HepG2 (cell line): ENCODE measurements around the gene AZU1. TPM values are rescaled to one million over a fixed set of nuclear protein-coding genes. Genes with fewer than 3 reads are reported as not detected.

Experiments
- BCL6 ChIP-seq: IDR thresholded peaks from 2 replicates; pipeline ENCODE4 v1.6.1; 2016; ENCODE audit warnings: missing genetic modification reagents, missing compliant biosample characterization
- BRCA1 ChIP-seq: sonication (generic); formaldehyde crosslinking; IDR thresholded peaks from 2 replicates; pipeline ENCODE4 v1.4.0; 2020; ENCODE audit warnings: missing genetic modification reagents
- GATA4 ChIP-seq: sonication (generic); IDR thresholded peaks from 2 replicates; pipeline ENCODE4 v1.6.1; 2016; ENCODE audit warnings: antibody characterized with exemption, low read depth, borderline replicate concordance
- HNRNPLL ChIP-seq: fragments of 200-400 bp; formaldehyde crosslinking; IDR thresholded peaks from 2 replicates; pipeline ENCODE4 v1.6.1; 2017; ENCODE audit warnings: mild to moderate bottlenecking, low read depth, low read length; ENCODE audit not compliant: poor library complexity, severe bottlenecking
- NFIB ChIP-seq: sonication (generic); formaldehyde crosslinking; IDR thresholded peaks from 2 replicates; pipeline ENCODE4 v1.9.0; 2021; ENCODE audit warnings: missing genetic modification reagents, mild to moderate bottlenecking, borderline replicate concordance
- PAF1 ChIP-seq: IDR thresholded peaks from 2 replicates; pipeline ENCODE4 v1.6.1; 2016; ENCODE audit warnings: missing genetic modification reagents, missing compliant biosample characterization
- PCBP2 ChIP-seq: fragments of 200-400 bp; formaldehyde crosslinking; optimal IDR thresholded peaks from 2 replicates; pipeline ENCODE3; 2018; ENCODE audit warnings: low read length, low read depth; ENCODE audit not compliant: poor library complexity, severe bottlenecking
- RARG ChIP-seq: sonication (generic); formaldehyde crosslinking; IDR thresholded peaks from 2 replicates; pipeline ENCODE4 v1.4.0; 2020; ENCODE audit warnings: low read depth, mild to moderate bottlenecking, missing genetic modification reagents
- SOX6 ChIP-seq, 2 experiments: fragments of 450-650 bp in 1 of 2; sonication (generic) in 1 of 2; formaldehyde crosslinking in 1 of 2; IDR thresholded peaks; 2 replicates each; pipeline versions ENCODE4 v1.4.0 to v1.6.1; 2017 to 2020; ENCODE audit warnings: antibody characterized with exemption in 1 of 2, mild to moderate bottlenecking in 1 of 2, missing genetic modification reagents in 1 of 2
- SP1 ChIP-seq, 2 experiments: fragments of 450-650 bp in 1 of 2; sonication (generic) in 1 of 2; formaldehyde crosslinking in 1 of 2; IDR thresholded peaks; 2 replicates each; pipeline versions ENCODE4 v1.4.0 to v1.6.1; 2016 to 2020; ENCODE audit warnings: missing genetic modification reagents in 1 of 2
- ZBTB25 ChIP-seq: IDR thresholded peaks from 2 replicates; pipeline ENCODE4 v1.6.1; 2018; ENCODE audit warnings: missing genetic modification reagents
- ZNF101 ChIP-seq: sonication (generic); formaldehyde crosslinking; IDR thresholded peaks from 2 replicates; pipeline ENCODE4 v1.4.0; 2020; ENCODE audit warnings: mild to moderate bottlenecking, low read depth, missing genetic modification reagents, borderline replicate concordance
- ZNF329 ChIP-seq: sonication (generic); formaldehyde crosslinking; IDR thresholded peaks from 2 replicates; pipeline ENCODE4 v1.9.0; 2021; ENCODE audit warnings: low read depth, mild to moderate bottlenecking, missing genetic modification reagents
- ZNF574 ChIP-seq: sonication (generic); formaldehyde crosslinking; IDR thresholded peaks from 2 replicates; pipeline ENCODE4 v1.4.0; 2020; ENCODE audit warnings: missing genetic modification reagents
- ZNF614 ChIP-seq: IDR thresholded peaks from 2 replicates; pipeline ENCODE4 v1.6.1; 2018; ENCODE audit warnings: missing biosample characterization, missing genetic modification reagents, inconsistent platforms, borderline replicate concordance
- ZNF646 ChIP-seq: sonication (generic); formaldehyde crosslinking; IDR thresholded peaks from 2 replicates; pipeline ENCODE4 v1.9.0; 2021; ENCODE audit warnings: mild to moderate bottlenecking, missing genetic modification reagents
- ZNF747 ChIP-seq: sonication (generic); formaldehyde crosslinking; IDR thresholded peaks from 2 replicates; pipeline ENCODE4 v1.8.1; 2023; ENCODE audit warnings: missing genetic modification reagents, mild to moderate bottlenecking, borderline replicate concordance
- ZSCAN20 ChIP-seq: sonication (generic); formaldehyde crosslinking; IDR thresholded peaks from 2 replicates; pipeline ENCODE4 v1.4.0; 2020; ENCODE audit warnings: missing genetic modification reagents, mild to moderate bottlenecking, borderline replicate concordance
- polyA plus RNA-seq, 8 experiments: library from polyadenylated mRNA; depleted of rRNA in 3 of 8; stranded (reverse) in 7 of 8; unstranded in 1 of 8; fragments of >200 nt; fragmentation: Illumina TruSeq in 4 of 8; extraction: Trizol in 4 of 8; gene quantifications; 2 replicates each; pipeline versions ENCODE4 v1.2.1 to v1.2.3, GENCODE V29; 2011 to 2016; ENCODE audit warnings: low read depth in 4 of 8, missing spikeins in 1 of 8, mixed read lengths in 1 of 8; ENCODE audit not compliant: insufficient read depth in 1 of 8
- total RNA-seq, 5 experiments: library from RNA; depleted of rRNA; stranded (reverse); fragments of >200 nt; fragmentation: Illumina TruSeq; extraction: Trizol; gene quantifications; 2 replicates each; pipeline ENCODE4 v1.2.3, GENCODE V29; 2016; ENCODE audit warnings: low read depth in 1 of 5

The AZU1 gene
- total and polyA plus RNA-seq, 2 of the 13 experiments (the other 11 are each of a cell fraction or from before 2014, with no cell fraction given): not detected

GRCh38 chr19:778910-779653, 48.6 kb upstream of the AZU1 start (continued):
- TF ChIP-seq NFIB (CRISPR knock-in tag) (no peak), SOX6 (IDR thresholded peaks at IDR 0.05) (no peak), SOX6 (CRISPR knock-in tag; IDR thresholded peaks at IDR 0.05) (peak; percentile 64), BRCA1 (CRISPR knock-in tag) (no peak), BCL6 (CRISPR knock-in tag) (peak; percentile 48), ZNF101 (CRISPR knock-in tag) (no peak), SP1 (IDR thresholded peaks at IDR 0.05) (no peak), SP1 (CRISPR knock-in tag; IDR thresholded peaks at IDR 0.05) (no peak), ZNF329 (CRISPR knock-in tag) (peak; percentile 61; the same call in 1 of the 2 replicates), ZNF574 (CRISPR knock-in tag) (peak; percentile 79), HNRNPLL (no peak), PCBP2 (no peak), ZNF614 (CRISPR knock-in tag) (peak; percentile 80; the same call in 1 of the 2 replicates), PAF1 (no peak), GATA4 (no peak), ZBTB25 (CRISPR knock-in tag) (peak; percentile 58; the same call in 1 of the 2 replicates), ZNF747 (CRISPR knock-in tag) (no peak), RARG (CRISPR knock-in tag) (no peak), ZSCAN20 (CRISPR knock-in tag) (peak; percentile 83; the same call in 1 of the 2 replicates), ZNF646 (CRISPR knock-in tag) (no peak)
